Amniotic stem cell (primary cell): ENCODE data around the gene SHISA2.

Source experiments
- DNase-seq: peaks from one replicate; lab custom pipeline; 2025; lab: John Stamatoyannopoulos, UW

Gene SHISA2

GRCh38 chr13:26017932-26018665 lies 33.7 kb downstream of the SHISA2 start:
- no peak for DNase-seq

GRCh38 chr13:26017196-26017921 lies 34.5 kb downstream of the SHISA2 start:
- no peak for DNase-seq

GRCh38 chr13:26016189-26016588 lies 35.6 kb downstream of the SHISA2 start:
- DNase-seq, result no peak

- DNase-seq, result no peak
Observed at GRCh38 chr13:26015271-26016125, 36.3 kb downstream of the SHISA2 start.

- no peak for DNase-seq
Observed at GRCh38 chr13:26012995-26013394, 38.8 kb downstream of the SHISA2 start.

DNA sequence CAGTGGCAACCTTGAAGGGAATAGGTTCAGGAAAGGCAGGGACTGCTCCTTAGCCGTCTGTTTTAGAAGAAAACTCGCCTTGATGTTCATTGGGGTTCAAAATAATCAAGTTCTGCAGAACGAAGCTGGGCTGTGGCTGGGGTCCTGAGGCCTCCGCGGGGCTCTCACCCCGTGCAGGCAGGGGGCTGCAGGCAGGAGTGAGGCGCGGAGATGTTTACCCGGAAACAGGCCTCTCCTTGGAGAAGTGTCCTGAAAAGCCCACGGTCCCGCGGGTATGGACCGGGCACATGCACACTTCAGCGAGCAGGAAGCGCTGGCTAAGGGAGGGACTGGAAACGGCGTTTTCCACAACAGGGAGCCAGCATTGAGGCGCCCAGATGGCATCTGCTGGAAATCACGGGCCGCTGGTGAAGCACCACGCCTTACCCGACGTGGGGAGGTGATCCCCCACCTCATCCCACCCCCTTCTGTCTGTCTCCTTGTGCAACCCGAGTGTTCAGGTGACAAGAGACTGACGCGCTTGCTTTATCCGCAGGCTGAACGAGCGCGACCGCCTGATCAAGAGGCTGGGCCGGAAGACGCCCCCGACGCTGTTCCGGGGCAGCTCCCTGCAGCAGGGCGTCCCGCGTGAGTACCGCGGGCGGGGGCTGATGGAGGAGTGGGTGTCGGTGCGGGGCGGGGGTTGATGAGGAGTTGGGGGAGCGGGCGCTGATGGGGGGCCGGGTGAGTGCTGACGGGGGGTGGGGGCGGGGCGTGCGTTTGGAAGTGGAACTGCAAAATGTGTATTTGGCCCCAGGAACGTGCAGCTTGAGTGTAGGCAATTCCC lies 39.6 kb downstream of the SHISA2 start:
- DNase-seq, result no peak

DNA sequence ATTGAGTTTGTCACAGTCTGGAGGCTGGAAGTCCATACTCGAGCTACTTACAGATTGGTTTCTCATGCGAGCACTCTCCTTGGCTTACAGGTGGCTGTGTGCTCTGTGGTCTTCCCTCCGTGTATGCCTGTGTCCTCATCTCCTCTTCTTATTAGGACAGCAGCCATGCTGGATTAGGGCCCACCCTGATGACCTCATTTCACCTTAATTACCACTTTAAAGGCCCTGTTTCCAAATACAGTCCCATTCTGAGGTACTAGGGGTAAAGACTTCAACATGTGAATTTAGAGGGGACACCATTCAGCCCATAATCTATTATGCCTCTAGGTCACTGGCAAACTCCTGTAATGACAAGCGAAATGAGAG lies 40.6 kb downstream of the SHISA2 start:
- DNase-seq, result no peak

DNA sequence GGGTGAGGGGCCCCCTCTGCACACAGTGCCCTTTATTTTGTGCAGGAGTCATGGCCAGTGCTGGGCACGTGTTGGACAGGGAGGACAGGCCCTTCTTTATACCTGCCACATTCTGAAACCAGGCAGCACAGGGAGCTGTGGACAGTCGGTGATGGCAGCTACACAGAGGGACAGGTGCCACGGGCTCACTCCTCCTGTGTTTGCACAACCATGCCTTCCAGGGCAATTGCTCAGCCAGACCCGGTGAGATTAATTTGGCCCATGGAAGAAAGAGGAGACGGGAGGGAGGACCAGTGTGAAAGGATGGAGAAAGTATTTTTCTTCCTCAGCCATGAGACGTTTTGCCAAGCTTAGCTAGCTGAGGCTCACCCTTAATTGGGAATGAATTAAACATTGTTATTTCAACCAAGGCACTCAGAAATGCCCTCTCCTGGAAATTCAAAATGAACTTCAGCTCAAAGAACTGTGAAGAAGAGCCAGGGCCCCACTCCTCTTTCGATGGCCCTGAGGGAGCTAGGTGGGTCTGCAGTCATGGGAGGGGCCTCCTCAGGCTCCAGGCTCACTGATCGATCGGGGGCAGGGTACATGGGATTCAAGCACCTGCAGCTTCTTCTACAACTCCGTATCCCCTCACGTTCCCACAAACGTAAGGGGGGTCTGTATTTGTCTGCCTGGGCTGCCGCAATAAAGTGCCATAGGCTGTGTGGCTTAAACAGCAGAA lies 41.2 kb downstream of the SHISA2 start:
- no peak for DNase-seq

- no peak for DNase-seq
Observed at GRCh38 chr13:26007261-26008125, 44.3 kb downstream of the SHISA2 start.
